NCI-H2107 treated with DMSO at 0.1 percent for 48 hours (cell line): ENCODE data around the gene PRKAG3.
"Not testable (repeated sequence)": the region's sequence is repeated elsewhere in the genome, so short reads cannot be mapped to it uniquely, and the experiment has no call there.

Source experiments
- DNase-seq: peaks from one replicate; lab custom pipeline; 2025; ENCODE audit not compliant: unreplicated experiment; lab: John Stamatoyannopoulos, UW

Gene PRKAG3

GRCh38 chr2:218863021-218863520 lies 31.5 kb upstream of the PRKAG3 start:
- DNase-seq, result no peak

GRCh38 chr2:218861645-218862318 lies 30.2 kb upstream of the PRKAG3 start:
- no peak for DNase-seq

- DNase-seq, result no peak
Observed at GRCh38 chr2:218860950-218861381, 29.4 kb upstream of the PRKAG3 start.

- DNase-seq, result no peak
Observed at GRCh38 chr2:218859988-218860831, 28.6 kb upstream of the PRKAG3 start.

GRCh38 chr2:218859556-218859987 lies 28.0 kb upstream of the PRKAG3 start, which contains the start of gene WNT6:
Gene WNT6 (plus strand): TSS chr2:218859805. CDS start chr2:218860038, 233 bp downstream.
- DNase-seq, result no peak

GRCh38 chr2:218858671-218859555 lies 27.3 kb upstream of the PRKAG3 start:
- DNase-seq, result no peak

GRCh38 chr2:218858138-218858445 lies 26.5 kb upstream of the PRKAG3 start:
- no peak for DNase-seq

GRCh38 chr2:218857371-218858137 lies 26.0 kb upstream of the PRKAG3 start:
- DNase-seq, result no peak

GRCh38 chr2:218856896-218857243 lies 25.3 kb upstream of the PRKAG3 start:
- no peak for DNase-seq

- no peak for DNase-seq
Observed at GRCh38 chr2:218856167-218856895, 24.7 kb upstream of the PRKAG3 start.

GRCh38 chr2:218855305-218856166 lies 23.9 kb upstream of the PRKAG3 start:
- DNase-seq, result no peak

- no peak for DNase-seq
Observed at GRCh38 chr2:218854860-218855259, 23.3 kb upstream of the PRKAG3 start.

- DNase-seq, result no peak
Observed at GRCh38 chr2:218853766-218854165, 22.2 kb upstream of the PRKAG3 start.

- DNase-seq, result peak; percentile 16
Observed at GRCh38 chr2:218852911-218853667, 21.5 kb upstream of the PRKAG3 start.

GRCh38 chr2:218851286-218851685 lies 19.7 kb upstream of the PRKAG3 start:
- no peak for DNase-seq

GRCh38 chr2:218850796-218851195 lies 19.2 kb upstream of the PRKAG3 start:
- DNase-seq, result no peak

GRCh38 chr2:218849721-218850120 lies 18.1 kb upstream of the PRKAG3 start:
- DNase-seq, result no peak

- not testable (repeated sequence) for DNase-seq
Observed at GRCh38 chr2:218846963-218847362, 15.4 kb upstream of the PRKAG3 start.
